HG02973 (cell line): ENCODE results near the gene TBX15.
"Not testable (repeated sequence)": the region's sequence is repeated elsewhere in the genome, so short reads cannot be mapped to it uniquely, and the experiment has no call there.

ENCODE experiments used
- ATAC-seq: cut with Tn5 transposase; IDR thresholded peaks from one replicate; pipeline ENCODE4 v1.9.1; 2021; ENCODE audit warnings: moderate library complexity; ENCODE audit not compliant: unreplicated experiment

Gene TBX15

DNA sequence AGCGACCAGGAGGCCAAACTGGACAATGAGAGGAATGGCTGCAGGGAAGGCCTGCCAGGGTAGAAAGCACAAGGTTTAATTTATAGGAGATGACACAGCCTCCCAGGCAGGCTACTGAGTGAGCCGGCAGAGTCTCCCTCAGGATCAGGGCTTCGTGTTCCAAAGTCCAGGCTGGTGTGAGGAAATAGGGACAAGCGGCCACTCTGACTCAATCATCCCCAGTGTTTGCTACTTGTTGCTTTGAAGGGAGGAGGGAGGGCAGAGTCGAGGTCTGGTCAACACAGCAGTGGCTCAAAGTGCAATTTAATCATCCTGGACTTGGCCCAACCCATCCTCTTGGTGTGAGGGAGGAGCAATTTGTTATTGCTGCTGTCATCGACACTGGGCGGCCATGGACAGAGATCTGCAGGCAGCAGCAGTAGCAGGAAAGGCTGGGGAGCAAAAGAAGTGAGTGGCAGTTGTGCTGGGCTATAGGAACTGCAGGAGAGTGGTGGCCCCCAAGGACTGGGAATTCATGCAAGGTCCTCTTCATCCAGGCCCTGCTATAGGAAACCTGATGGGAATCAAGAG lies 27.5 kb downstream of the TBX15 start:
- ATAC-seq = no peak

- peak; percentile 88 for ATAC-seq
Measured at GRCh38 chr1:118960026-118960561, 28.0 kb downstream of the TBX15 start.

DNA sequence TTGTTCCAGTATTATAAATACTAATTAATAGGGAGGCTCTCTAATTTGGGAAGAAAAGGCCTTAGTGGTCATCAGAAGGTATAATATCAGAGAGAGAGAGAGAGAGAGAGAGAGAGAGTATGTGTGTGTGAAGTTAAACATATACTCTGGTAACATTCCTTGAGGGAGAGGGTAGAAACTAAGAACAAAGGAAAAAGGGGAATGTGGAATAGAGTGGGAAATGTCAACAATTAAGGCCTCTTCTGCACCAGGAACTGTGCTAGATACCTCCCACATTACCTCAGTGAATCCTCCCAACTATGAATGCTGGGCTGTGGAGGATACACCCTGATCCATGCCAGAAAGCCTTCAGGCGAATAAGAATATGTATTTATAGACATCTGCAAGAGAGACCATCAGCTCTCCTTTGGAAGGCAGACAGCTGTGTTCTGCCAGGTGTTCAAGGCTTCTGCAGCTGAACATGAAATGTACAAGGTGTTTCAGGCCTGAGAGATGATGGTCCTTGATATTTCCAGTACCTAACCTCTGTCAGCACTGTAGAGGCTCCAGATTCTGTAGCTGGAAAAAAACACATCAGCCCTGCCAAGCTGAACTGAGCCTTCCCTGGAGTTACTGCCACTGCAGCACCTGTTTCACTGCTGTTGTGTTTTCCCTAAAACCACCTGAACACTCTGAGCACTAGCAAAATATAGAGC lies 29.1 kb downstream of the TBX15 start:
- no peak for ATAC-seq

DNA sequence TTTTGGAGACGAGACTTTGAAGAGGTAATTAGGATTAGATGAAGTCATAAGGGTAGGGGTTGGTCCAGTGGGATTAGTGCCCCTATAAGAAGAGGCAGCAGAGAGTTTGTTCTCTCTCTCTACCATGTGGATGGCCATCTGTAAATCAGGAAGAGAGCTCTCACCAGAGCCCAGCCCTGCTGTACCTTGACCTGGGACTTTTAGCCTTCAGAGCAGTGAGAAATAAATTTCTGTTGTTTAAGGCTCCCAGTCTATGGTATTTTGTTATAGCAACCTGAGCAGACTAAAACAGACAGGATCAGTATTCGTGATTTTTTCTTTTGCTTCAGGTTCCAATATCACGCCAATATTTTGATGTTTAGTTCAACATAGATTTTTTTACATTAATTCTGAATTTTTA lies 30.0 kb downstream of the TBX15 start:
- ATAC-seq = no peak

GRCh38 chr1:118957579-118957978 lies 30.6 kb downstream of the TBX15 start:
- ATAC-seq = not testable (repeated sequence)

DNA sequence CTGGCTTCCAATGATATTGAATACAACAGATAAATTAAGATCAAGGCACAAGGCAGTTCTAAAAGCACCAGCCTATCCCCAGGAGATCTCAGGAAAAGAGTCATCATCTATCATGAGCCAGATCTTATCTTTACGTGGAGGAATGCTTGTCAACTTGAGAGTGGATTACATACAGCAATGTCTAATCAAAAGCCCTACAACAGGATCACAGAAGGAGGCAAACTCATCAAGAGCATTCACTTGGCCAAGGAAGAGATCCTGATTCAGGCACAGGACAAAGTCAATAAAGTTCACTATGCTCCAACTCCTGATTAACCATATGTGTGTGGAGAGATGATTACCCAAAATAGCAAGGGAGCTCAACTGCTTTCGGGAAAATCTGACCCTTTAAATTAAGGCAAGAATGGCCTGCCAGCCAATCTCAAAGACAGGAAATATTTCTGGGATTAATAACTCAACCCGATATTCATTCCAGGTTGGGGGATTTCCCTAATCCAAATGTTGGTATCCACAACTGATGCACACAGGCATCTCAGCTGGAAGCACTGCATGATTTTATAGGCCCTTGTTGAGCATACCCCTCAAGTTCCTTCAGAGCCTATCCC lies 33.7 kb downstream of the TBX15 start:
- no peak for ATAC-seq

- ATAC-seq = no peak
Measured at GRCh38 chr1:118951270-118951936, 36.7 kb downstream of the TBX15 start.

DNA sequence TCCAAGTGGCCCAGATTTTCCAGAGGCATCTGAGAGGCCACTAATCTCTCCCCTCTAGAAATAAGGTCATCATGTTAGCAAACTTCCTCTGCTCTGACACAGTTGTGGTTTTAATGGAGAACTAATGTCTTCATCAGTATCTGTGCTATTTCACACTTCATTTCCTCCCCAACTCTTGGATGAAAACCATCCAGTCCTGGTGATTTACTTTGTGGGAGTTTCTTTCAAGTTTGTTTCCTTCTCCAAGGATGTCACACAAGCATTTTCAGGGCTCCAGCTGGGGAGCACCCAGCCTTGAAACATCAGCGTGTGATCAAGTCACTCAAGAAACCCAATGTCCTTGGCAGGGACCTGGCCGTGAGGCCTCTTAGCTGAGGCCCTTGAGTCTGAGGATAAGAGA lies 38.8 kb downstream of the TBX15 start:
- ATAC-seq = no peak

DNA sequence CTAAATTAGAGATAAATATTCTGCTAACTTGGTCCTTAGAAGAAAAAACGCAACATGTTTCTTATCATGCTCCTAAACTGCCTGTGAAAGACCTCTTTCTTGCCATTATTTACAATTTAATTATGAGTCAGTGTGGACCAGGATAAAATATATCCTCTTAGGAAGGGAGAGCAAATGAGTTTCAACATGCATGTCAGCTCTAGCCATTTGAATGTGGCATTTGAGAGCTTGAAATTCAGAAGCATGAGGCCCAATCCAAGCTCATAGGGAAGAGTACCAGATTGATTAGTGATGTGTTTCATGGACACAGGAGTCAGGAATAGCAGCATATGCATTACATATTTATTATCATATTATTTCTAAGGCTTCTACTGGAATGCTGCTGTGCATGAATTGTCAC lies 39.3 kb downstream of the TBX15 start:
- ATAC-seq = no peak

DNA sequence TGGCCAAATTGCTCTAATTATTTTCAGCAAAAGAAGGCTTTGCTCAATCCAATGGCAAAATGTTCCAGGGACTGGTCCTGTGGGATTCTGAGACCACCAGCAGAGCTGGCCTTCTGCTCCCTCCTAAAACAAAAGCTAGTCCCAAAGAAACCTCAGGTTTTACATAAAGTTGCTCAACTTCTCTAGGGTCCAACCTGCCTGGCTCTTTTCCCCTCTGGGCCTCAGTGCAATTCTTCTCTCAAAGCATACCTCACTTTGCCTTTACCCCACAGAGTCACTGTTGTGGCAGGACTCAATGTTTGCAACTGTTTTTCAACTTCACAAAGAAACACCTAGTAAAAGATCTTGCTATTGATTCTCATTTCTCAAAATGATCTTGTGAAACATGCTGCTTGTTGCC lies 39.8 kb downstream of the TBX15 start:
- no peak for ATAC-seq

DNA sequence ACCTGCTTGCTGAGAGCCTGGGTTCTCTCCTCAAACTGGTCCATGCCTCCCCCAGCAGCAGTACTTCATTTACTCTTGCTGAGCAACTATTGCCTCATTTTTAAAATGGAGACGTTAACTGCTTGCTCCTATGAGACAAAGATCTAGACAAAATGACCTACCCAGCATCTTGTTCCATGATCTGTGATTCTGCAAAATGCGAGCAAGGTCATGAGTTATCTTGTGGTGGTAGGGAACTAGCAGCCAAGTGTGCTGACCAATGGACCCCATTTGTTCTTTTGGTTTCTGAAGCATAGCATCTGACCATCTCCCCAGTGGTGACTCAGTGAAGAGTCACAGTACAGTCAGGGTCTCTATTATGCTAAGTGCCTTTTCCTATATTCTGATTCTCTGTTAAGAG lies 40.4 kb downstream of the TBX15 start:
- ATAC-seq = no peak

DNA sequence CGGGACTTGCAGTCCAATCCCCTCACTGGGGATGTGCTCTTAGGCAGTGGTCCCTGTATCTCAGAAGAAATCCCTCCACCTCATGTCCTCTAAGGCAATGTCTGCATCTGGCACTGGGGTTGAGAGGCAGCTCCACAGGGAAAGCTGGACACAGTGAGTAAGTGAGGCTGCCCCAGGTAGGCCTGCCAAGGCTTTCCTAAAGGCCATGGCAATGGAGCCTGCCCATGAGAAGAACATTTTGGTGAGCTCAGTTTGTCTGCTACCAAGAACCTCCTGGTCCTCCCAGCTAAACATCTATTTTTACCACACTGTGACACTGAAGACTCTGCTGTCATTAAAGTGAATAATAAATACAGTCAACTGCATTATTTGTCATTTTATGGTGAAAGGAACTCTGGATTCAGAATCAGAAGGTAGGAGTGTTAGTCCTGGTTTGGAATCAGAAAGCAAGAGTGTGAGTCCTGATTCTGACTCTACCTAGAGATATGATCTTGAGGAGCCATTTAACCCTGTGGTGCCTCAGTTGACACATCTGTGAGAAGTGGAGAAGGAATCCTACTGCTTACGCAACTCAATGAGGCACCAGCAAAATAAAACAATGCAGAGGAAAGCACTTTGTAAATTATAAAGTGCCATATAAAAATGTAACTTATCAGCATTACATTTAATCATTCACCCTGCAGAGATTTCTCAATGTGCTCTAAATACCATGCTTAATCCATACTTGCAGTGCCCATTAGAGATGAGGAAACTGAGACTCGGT lies 41.0 kb downstream of the TBX15 start:
- ATAC-seq = no peak

DNA sequence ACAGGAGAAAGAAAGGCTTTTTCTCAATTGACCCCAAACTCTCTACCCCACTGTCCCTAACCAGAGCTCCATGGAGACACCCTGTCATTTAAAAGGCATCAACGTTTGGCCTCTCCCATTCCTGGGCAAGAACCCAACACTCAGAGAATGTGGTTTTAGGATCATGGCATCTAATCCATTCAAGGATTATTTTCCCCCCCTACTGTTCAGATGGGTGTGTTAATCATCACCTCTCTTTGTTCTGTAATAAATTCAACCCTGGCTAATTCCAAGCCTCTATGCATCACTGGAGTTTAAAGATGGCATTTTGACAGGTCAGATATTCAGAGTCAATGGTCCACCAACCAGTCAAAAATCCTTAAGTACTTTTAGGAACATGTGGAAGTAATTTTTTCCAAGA lies 42.7 kb downstream of the TBX15 start:
- ATAC-seq = no peak

- no peak for ATAC-seq
Measured at GRCh38 chr1:118944546-118944945, 43.6 kb downstream of the TBX15 start.

- no peak for ATAC-seq
Measured at GRCh38 chr1:118944133-118944532, 44.0 kb downstream of the TBX15 start.

DNA sequence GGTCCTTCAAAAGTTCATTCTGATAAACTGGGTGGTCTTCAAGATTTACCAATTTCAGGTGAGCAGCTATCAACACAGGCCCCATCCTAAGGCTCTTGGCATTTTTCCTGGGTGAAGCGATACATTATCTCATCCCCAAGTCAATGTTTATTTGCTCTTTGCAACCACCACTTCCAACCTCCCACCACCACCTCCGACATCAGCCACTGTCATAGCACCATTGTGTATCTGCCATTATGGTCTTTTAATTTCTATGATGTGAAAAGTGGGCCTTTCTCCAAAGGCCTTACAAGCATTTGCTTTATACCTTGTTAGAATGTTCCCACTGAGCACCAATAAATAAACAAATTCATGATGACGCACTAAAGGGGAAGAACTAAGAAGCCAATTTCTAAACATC lies 47.2 kb downstream of the TBX15 start:
- ATAC-seq = no peak

DNA sequence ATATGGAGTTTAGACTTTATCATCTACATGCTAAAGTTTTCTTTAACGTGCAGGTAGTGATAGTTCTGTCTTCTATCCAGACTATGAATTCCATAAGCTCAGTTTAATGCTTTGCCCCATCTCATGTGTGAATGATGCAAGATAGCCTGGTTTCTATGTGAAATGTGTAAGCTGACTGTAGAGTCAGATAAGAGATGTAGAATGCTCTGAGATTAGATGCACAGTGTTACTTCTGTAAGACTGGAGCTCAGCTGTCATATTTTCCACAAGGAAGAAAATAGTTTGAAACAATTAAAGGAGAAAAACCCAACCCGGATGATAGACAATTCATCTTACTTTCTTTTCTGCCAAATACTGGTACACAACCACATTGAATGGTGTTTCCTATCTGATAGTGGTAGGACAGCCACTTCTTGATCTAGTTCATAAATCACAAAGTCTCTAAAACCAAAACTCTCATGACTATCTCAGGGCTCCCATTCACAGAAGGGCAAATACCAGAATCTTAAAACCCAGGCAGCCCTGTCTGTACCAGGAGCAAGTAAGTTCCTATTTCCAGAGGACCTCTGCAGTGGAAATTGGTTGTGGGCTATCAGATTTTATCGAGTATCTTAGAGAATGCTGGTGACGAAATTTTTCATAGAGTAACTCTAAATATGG lies 50.6 kb downstream of the TBX15 start:
- no peak for ATAC-seq

GRCh38 chr1:118934706-118935105 lies 53.4 kb downstream of the TBX15 start:
- ATAC-seq = no peak

DNA sequence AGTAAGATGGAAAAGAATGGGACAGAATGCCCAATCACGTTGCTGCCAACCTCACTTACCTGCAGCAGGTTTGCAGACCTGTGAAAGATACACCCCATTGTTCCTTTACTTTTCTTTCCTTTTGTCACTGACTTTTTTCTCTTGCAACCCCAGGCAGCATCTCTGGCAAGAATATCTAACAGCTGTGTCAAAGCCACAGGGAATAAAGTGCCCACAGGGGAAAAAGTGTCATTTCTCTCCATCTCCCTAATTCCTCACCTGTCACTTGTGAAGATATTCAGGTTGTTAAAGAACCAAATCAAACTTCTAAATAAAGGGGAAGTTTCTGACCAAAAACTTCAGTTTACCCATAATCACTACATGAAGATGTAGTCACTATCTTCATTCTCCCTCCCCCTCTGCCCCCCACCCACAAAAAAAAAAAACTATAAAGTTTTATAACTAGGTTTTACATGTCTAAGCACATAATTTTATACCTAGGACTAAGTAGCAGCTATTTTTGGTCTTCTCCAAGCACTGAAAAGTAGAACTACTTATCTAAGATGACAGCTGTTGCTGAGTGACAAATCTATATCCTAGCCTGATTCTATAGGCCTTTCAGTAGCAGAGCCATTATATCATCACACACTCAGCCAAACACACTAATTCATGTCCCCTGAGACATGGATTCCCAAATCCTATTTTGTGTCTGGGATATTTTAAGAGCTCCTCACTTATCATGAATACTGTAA lies 54.9 kb downstream of the TBX15 start:
- no peak for ATAC-seq

DNA sequence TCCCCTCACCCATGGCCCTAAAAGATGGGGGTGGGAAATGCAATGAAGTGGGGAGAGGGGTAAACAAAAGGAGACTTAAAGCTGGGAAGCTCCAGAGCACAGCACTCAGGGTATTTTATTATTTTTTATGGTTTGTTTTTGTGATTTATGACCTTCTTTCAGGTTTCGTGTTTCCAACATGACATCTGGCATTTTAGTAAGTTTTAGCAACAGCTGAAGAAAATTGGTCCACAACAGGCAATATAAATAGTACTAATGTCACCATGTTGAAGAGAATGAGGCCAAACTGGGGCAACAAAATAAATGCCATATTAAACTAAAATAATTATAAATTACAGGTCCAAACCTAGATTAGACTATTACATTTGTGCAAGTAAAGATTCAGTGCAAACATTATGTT lies 56.3 kb downstream of the TBX15 start:
- no peak for ATAC-seq
